Breast epithelium (tissue), 3 donors: ENCODE measurements around the gene GALNT2.

Experiments
- CTCF ChIP-seq, 3 donors: fragments of 450-650 bp; IDR thresholded peaks; one replicate each; pipeline ENCODE4 v1.5.1; 2016 to 2017; ENCODE audit warnings: antibody characterized with exemption in 3 of 3, mild to moderate bottlenecking in 3 of 3, moderate library complexity in 3 of 3
- POLR2A ChIP-seq: fragments of 450-650 bp; IDR thresholded peaks from one replicate; pipeline ENCODE4 v1.6.1; 2016; ENCODE audit warnings: antibody characterized with exemption, mild to moderate bottlenecking, moderate library complexity
- POLR2AphosphoS5 ChIP-seq, 3 donors: sonication (generic); formaldehyde crosslinking; IDR thresholded peaks; one replicate each; pipeline ENCODE4 v1.6.1; 2017; ENCODE audit warnings: antibody characterized with exemption in 3 of 3

DNA sequence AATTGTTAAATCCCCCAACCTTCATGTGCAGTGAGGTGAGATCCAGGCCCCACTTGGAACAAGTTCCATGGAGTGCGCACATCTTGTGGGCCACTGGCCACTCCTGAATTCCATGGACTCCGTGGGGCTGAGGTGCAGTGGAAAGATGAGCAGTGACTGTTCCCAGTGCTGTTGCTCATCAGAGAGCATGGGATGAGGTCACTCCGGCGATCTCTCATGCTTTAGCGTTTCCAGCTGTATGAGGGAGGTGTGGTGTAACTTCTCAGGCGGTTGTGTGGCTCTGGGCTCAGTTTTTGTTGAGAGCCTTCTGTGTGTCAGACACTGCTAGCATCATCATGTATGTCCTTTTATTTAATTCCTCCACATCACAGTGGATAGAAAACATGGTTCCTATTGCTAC, 96.2 kb downstream of the GALNT2 start:
- TF ChIP-seq CTCF (IDR thresholded peaks at IDR 0.05) (no peak), POLR2AphosphoS5 (IDR thresholded peaks at IDR 0.05) (peak in 1 of 3 donors; percentile 38), POLR2A (no peak)
